ENCODE data around the gene PELI1.

The PELI1 gene

DNA sequence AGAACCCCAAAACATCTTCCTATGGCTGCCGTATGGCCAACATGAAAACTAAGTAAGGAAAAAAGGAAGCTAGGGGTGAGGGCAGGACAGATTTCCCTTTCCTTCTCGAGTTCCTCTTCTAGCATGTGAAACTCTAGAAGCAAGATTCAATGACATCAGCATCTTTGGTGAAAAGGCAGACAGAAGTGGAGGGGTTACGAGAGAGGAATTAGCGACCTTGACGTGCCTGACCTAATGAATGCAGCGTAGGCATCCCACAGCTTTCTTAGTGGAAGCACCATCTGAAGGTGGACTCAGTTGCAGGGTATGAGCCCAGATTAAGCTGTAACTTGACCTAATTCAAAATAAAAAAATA lies 47.9 kb upstream of the PELI1 start:
- no peak overlapping the region for H2AFZ ChIP-seq (ENCODE audit: low read length)
- H3K4me2 ChIP-seq (ENCODE audit: low read depth, low read length, poor library complexity, severe bottlenecking) = no peak overlapping the region
- no peak overlapping the region for H3K9ac ChIP-seq (ENCODE audit: low read depth, low read length, poor library complexity, severe bottlenecking)
- no peak overlapping the region for H3K4me3 ChIP-seq (ENCODE audit: low read length, poor library complexity, severe bottlenecking)
- no peaks in the 10 kb centered on the region for H3K27me3 ChIP-seq (ENCODE audit: insufficient read depth, low read length, poor library complexity, severe bottlenecking)
- TF ChIP-seq CTCF (conservative IDR thresholded peaks at IDR 0.05; ENCODE audit: low read length) (no peak), EZH2phosphoT487 (IDR thresholded peaks at IDR 0.05; ENCODE audit: borderline replicate concordance) (no peak)
- H3K4me1 ChIP-seq (ENCODE audit: insufficient read depth, low read length, poor library complexity, severe bottlenecking) = no peaks in the 10 kb centered on the region
- no peaks in the 10 kb centered on the region for H4K20me1 ChIP-seq (ENCODE audit: insufficient read depth, low read length, poor library complexity, severe bottlenecking)
- no peaks in the 10 kb centered on the region for H3K9me3 ChIP-seq (ENCODE audit: insufficient read depth, low read depth, low read length)
- H3F3A ChIP-seq (ENCODE audit: low read depth) = no peaks in the 10 kb centered on the region
- H3K36me3 ChIP-seq (ENCODE audit: insufficient read depth, low read length) = no peaks in the 10 kb centered on the region
- H3K9me2 ChIP-seq (replicated peaks; ENCODE audit: low read depth, low read length) = no peaks in the 10 kb centered on the region
- H3K79me2 ChIP-seq (ENCODE audit: insufficient read depth, low read length) = no peaks in the 10 kb centered on the region

- Histone ChIP-seq H3K4me2 (ENCODE audit: low read depth, low read length, poor library complexity, severe bottlenecking) (no peak overlapping the region), H2AFZ (ENCODE audit: low read length) (no peak overlapping the region), H3K9me3 (ENCODE audit: insufficient read depth, low read depth, low read length) (no peaks in the 10 kb centered on the region), H4K20me1 (ENCODE audit: insufficient read depth, low read length, poor library complexity, severe bottlenecking) (no peaks in the 10 kb centered on the region), H3K36me3 (ENCODE audit: insufficient read depth, low read length) (no peaks in the 10 kb centered on the region), H3F3A (ENCODE audit: low read depth) (no peaks in the 10 kb centered on the region), H3K27me3 (ENCODE audit: insufficient read depth, low read length, poor library complexity, severe bottlenecking) (no peaks in the 10 kb centered on the region), H3K79me2 (ENCODE audit: insufficient read depth, low read length) (no peaks in the 10 kb centered on the region), H3K4me3 (ENCODE audit: low read length, poor library complexity, severe bottlenecking) (no peak overlapping the region), H3K4me1 (ENCODE audit: insufficient read depth, low read length, poor library complexity, severe bottlenecking) (no peaks in the 10 kb centered on the region), H3K9me2 (replicated peaks; ENCODE audit: low read depth, low read length) (no peaks in the 10 kb centered on the region), H3K9ac (ENCODE audit: low read depth, low read length, poor library complexity, severe bottlenecking) (no peak overlapping the region)
- no peak for TF ChIP-seq EZH2phosphoT487 (IDR thresholded peaks at IDR 0.05; ENCODE audit: borderline replicate concordance)
- TF ChIP-seq CTCF (conservative IDR thresholded peaks at IDR 0.05; ENCODE audit: low read length) = no peak
Measured at GRCh38 chr2:64189586-64189985, 45.4 kb upstream of the PELI1 start.

DNA sequence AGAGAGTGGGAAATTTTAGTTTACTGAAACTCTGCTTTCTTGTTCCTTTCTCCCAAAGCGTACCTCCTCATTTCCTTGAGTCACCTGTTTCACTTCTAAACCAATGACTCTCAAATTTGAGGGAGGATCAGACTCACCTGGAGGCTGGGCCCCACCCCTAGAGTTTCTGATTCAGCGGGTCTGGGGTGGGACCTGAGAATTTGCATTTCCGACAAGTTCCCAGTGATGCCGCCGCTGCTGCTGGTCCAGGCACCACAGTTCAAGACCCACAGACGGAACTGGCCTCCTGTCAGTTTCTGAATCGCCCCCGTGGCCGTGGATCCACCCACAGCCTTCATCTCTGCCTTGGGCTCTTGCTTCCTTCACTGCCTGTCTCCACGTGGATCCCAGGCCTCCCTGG lies 44.9 kb upstream of the PELI1 start:
- Histone ChIP-seq H3K9me3 (ENCODE audit: insufficient read depth, low read depth, low read length) (no peaks in the 10 kb centered on the region), H3K4me1 (ENCODE audit: insufficient read depth, low read length, poor library complexity, severe bottlenecking) (no peaks in the 10 kb centered on the region), H3K9me2 (replicated peaks; ENCODE audit: low read depth, low read length) (no peaks in the 10 kb centered on the region), H4K20me1 (ENCODE audit: insufficient read depth, low read length, poor library complexity, severe bottlenecking) (no peaks in the 10 kb centered on the region), H3K79me2 (ENCODE audit: insufficient read depth, low read length) (no peaks in the 10 kb centered on the region), H3K4me2 (ENCODE audit: low read depth, low read length, poor library complexity, severe bottlenecking) (no peak overlapping the region), H3F3A (ENCODE audit: low read depth) (no peaks in the 10 kb centered on the region), H3K4me3 (ENCODE audit: low read length, poor library complexity, severe bottlenecking) (no peak overlapping the region), H3K36me3 (ENCODE audit: insufficient read depth, low read length) (no peaks in the 10 kb centered on the region), H3K9ac (ENCODE audit: low read depth, low read length, poor library complexity, severe bottlenecking) (no peak overlapping the region), H3K27me3 (ENCODE audit: insufficient read depth, low read length, poor library complexity, severe bottlenecking) (no peaks in the 10 kb centered on the region), H2AFZ (ENCODE audit: low read length) (no peak overlapping the region)
- TF ChIP-seq EZH2phosphoT487 (IDR thresholded peaks at IDR 0.05; ENCODE audit: borderline replicate concordance) (no peak), CTCF (conservative IDR thresholded peaks at IDR 0.05; ENCODE audit: low read length) (no peak)
